ENCODE results near the gene GABPA. TPM values are rescaled to one million over a fixed set of nuclear protein-coding genes. Genes with fewer than 3 reads are reported as not detected.

The GABPA gene
- total and polyA plus RNA-seq, 9 of the 15 experiments (the other 6 are each of a cell fraction or from before 2014, with no cell fraction given): 8.9 to 35.7 (median 22.8) TPM

DNA sequence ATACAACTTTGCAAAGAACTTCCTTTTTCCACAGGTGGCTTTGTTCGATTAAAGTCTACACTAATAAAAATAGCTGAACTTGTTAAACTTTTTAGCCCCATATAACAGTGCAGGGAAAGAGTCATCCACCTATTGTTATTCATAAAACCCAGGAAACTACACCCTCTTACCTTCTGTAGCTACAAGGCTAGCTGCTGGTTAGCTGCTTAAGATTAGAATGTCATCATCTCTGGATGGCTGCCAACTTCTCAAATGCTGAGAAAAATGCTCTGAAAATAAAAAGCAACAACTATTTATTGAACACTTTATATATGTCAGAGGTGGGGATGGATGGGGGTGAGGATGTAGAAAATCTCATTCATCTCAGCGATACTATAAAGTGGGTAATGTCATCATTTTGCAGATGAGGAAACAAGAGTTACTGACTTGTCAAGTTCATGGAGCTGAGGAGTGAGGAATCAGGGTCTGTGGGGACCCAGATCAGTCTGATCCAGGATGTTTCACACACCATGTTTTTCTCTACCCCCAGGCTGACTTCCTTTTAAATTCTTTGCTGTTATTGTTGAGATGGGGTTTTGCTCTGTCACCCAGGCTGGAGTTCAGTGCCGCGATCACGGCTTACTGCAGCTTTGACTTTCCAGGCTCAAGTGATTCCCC is 17.2 kb upstream of the GABPA start:
- no peak overlapping the region; the same call in 1 of the 2 replicates for H3K4me2 ChIP-seq (ENCODE audit: insufficient read depth, low read length)
- 60% methylated on average over 5 of the region's 5 CpGs for WGBS (ENCODE audit: insufficient coverage, low coverage, missing lambda C conversion rate)
- no peak overlapping the region for H3K9ac ChIP-seq (ENCODE audit: insufficient read depth in 1 of 2, low read depth in 2 of 2, low read length in 2 of 2)
- intact Hi-C loops (cut with micrococcal nuclease): no loop called here
- H3K79me2 ChIP-seq (ENCODE audit: control insufficient read depth, insufficient read depth, low read length): no peaks in the 10 kb centered on the region
- DNase-seq (ENCODE audit: extremely low read depth in 1 of 4, low spot score in 3 of 4): peak; percentile 44 to 77 (median 56)
- no peaks in the 10 kb centered on the region; the same call in 1 of the 2 replicates for H4K20me1 ChIP-seq (replicated peaks; ENCODE audit: control insufficient read depth, insufficient read depth, low read length)
- no peaks in the 10 kb centered on the region for H3K9me3 ChIP-seq (replicated peaks; ENCODE audit: control insufficient read depth, insufficient read depth, low read depth, low read length)
- CTCF ChIA-PET (ENCODE audit: low intra/inter-chr PET ratio): no interaction called here
- H3K9me1 ChIP-seq (ENCODE audit: control insufficient read depth, insufficient read depth, low read length): peaks cover 3% of the 10 kb centered on the region
- in situ Hi-C loops (cut with MboI): no loop called here
- POLR2A ChIA-PET: interaction anchor here (0.6 to 2.1 kb wide), 5 partner anchors 9 to 49 kb away, joined by 3 to 10 read pairs (median 6); partner anchors contain the start of genes ATP5PF and GABPA
- no peak overlapping the region for H2AFZ ChIP-seq (ENCODE audit: low read depth, low read length)
- peak overlapping the region; percentile 10; the same call in 2 of the 3 replicates for H3K27ac ChIP-seq (ENCODE audit: extremely low read depth, low read depth, low read length)
- H3K4me3 ChIP-seq: no peak overlapping the region
- FAIRE-seq: peak; percentile 84
- peak; percentile 85 for ATAC-seq
- BruUV-seq (replicated peaks): no TSS peak
- peaks cover 0 to 9% of the 10 kb centered on the region in 2 experiments; a peak in 3 of 5 replicates for H3K4me1 ChIP-seq (replicated peaks in 1 of 2; ENCODE audit: control insufficient read depth in 2 of 2, insufficient read depth in 2 of 2, low read length in 2 of 2)
- H3K27me3 ChIP-seq (ENCODE audit: control insufficient read depth in 2 of 2, insufficient read depth in 2 of 2, low read length in 2 of 2): no peaks in the 10 kb centered on the region
- H3K36me3 ChIP-seq (ENCODE audit: control insufficient read depth, insufficient read depth, low read length): peaks cover 9% of the 10 kb centered on the region
- TF ChIP-seq MEIS2 (IDR thresholded peaks at IDR 0.05; ENCODE audit: partially characterized antibody): peak; percentile 8
- TF ChIP-seq, protein P1, sequence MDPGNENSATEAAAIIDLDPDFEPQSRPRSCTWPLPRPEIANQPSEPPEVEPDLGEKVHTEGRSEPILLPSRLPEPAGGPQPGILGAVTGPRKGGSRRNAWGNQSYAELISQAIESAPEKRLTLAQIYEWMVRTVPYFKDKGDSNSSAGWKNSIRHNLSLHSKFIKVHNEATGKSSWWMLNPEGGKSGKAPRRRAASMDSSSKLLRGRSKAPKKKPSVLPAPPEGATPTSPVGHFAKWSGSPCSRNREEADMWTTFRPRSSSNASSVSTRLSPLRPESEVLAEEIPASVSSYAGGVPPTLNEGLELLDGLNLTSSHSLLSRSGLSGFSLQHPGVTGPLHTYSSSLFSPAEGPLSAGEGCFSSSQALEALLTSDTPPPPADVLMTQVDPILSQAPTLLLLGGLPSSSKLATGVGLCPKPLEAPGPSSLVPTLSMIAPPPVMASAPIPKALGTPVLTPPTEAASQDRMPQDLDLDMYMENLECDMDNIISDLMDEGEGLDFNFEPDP (CRISPR knock-in tag; IDR thresholded peaks at IDR 0.05): no peak
- no peak for TF ChIP-seq CBX2 (IDR thresholded peaks at IDR 0.05; ENCODE audit: insufficient read depth, low read length, poor library complexity, severe bottlenecking)
- no peak for TF ChIP-seq GABPB1 (CRISPR knock-in tag; IDR thresholded peaks at IDR 0.05)
- no peak for TF ChIP-seq ETS2 (tag; IDR thresholded peaks at IDR 0.05; ENCODE audit: borderline replicate concordance, poor library complexity, severe bottlenecking)
- peak; percentile 98 for TF ChIP-seq NFIC (IDR thresholded peaks at IDR 0.05)
- TF ChIP-seq, protein P2, sequence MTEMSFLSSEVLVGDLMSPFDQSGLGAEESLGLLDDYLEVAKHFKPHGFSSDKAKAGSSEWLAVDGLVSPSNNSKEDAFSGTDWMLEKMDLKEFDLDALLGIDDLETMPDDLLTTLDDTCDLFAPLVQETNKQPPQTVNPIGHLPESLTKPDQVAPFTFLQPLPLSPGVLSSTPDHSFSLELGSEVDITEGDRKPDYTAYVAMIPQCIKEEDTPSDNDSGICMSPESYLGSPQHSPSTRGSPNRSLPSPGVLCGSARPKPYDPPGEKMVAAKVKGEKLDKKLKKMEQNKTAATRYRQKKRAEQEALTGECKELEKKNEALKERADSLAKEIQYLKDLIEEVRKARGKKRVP (CRISPR knock-in tag; IDR thresholded peaks at IDR 0.05): no peak
- peak; percentile 78 for TF ChIP-seq C11orf30 (IDR thresholded peaks at IDR 0.05; ENCODE audit: low read depth)
- TF ChIP-seq, protein P3, sequence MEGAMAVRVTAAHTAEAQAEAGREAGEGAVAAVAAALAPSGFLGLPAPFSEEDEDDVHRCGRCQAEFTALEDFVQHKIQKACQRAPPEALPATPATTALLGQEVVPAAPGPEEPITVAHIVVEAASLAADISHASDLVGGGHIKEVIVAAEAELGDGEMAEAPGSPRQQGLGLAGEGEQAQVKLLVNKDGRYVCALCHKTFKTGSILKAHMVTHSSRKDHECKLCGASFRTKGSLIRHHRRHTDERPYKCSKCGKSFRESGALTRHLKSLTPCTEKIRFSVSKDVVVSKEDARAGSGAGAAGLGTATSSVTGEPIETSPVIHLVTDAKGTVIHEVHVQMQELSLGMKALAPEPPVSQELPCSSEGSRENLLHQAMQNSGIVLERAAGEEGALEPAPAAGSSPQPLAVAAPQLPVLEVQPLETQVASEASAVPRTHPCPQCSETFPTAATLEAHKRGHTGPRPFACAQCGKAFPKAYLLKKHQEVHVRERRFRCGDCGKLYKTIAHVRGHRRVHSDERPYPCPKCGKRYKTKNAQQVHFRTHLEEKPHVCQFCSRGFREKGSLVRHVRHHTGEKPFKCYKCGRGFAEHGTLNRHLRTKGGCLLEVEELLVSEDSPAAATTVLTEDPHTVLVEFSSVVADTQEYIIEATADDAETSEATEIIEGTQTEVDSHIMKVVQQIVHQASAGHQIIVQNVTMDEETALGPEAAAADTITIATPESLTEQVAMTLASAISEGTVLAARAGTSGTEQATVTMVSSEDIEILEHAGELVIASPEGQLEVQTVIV (CRISPR knock-in tag; IDR thresholded peaks at IDR 0.05; ENCODE audit: borderline replicate concordance): no peak
- peak; percentile 54; the same call in 1 of the 2 replicates for TF ChIP-seq ATF7 (IDR thresholded peaks at IDR 0.05)
- no peak for TF ChIP-seq POLR2AphosphoS5 (IDR thresholded peaks at IDR 0.05; ENCODE audit: control insufficient read depth, insufficient read depth, low read depth, low read length)
- TF ChIP-seq SRSF1 (IDR thresholded peaks at IDR 0.05; ENCODE audit: low read depth, low read length): no peak
- TF ChIP-seq, protein P4, sequence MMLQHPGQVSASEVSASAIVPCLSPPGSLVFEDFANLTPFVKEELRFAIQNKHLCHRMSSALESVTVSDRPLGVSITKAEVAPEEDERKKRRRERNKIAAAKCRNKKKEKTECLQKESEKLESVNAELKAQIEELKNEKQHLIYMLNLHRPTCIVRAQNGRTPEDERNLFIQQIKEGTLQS (IDR thresholded peaks at IDR 0.05): peak; percentile 74
- TF ChIP-seq, protein P4 (CRISPR knock-in tag; conservative IDR thresholded peaks at IDR 0.05): no peak
- TF ChIP-seq ZNF347 (CRISPR knock-in tag; IDR thresholded peaks at IDR 0.05; ENCODE audit: low read depth): no peak
- 0 out of 2 replicates have a peak, but pooled peaks have one; percentile 44 for TF ChIP-seq MAFF (IDR thresholded peaks at IDR 0.05; ENCODE audit: low read length)
